Ureter (tissue), 1 donor: ENCODE measurements around the gene KIAA1217. TPM values are rescaled to one million over a fixed set of nuclear protein-coding genes. Genes with fewer than 3 reads are reported as not detected.

ENCODE experiments used
- DNase-seq: peaks from one replicate; pipeline ENCODE4 v3.0.0-alpha.2; 2020; ENCODE audit warnings: low spot score
- total RNA-seq: library from RNA; stranded (reverse); gene quantifications from one replicate; pipeline ENCODE4 v1.2.4, GENCODE V29; 2023
- donor health status: DM: yes; HTN: yes; CAD: no.

KIAA1217 gene
- total RNA-seq, 1 donor from 2014 or later = 108 TPM

GRCh38 chr10:24241536-24242040, 32.6 kb downstream of the KIAA1217 start:
- DNase-seq = no peak

GRCh38 chr10:24242562-24242961, 33.6 kb downstream of the KIAA1217 start:
- DNase-seq = no peak

GRCh38 chr10:24246365-24246764, 37.4 kb downstream of the KIAA1217 start:
- no peak for DNase-seq

- DNase-seq = no peak
These were observed 38.9 kb downstream of the KIAA1217 start for GRCh38 chr10:24247841-24248240.

- DNase-seq = no peak
These were observed 41.0 kb downstream of the KIAA1217 start for GRCh38 chr10:24249829-24250415.

- no peak for DNase-seq
These were observed 42.6 kb downstream of the KIAA1217 start for GRCh38 chr10:24251547-24251946.

- DNase-seq = no peak
These were observed 45.2 kb downstream of the KIAA1217 start for GRCh38 chr10:24254180-24254579.

- peak; percentile 76 for DNase-seq
These were observed 46.4 kb downstream of the KIAA1217 start for GRCh38 chr10:24255115-24255880.

- DNase-seq = peak; percentile 64
These were observed 47.0 kb downstream of the KIAA1217 start for GRCh38 chr10:24255881-24256311.

- no peak for DNase-seq
These were observed 47.7 kb downstream of the KIAA1217 start for GRCh38 chr10:24256619-24257107.

- DNase-seq = no peak
These were observed 48.6 kb downstream of the KIAA1217 start for GRCh38 chr10:24257588-24257987.

- no peak for DNase-seq
These were observed 50.6 kb downstream of the KIAA1217 start for GRCh38 chr10:24259365-24260130.

GRCh38 chr10:24261627-24262026, 52.7 kb downstream of the KIAA1217 start:
- DNase-seq = no peak

- DNase-seq = no peak
These were observed 54.1 kb downstream of the KIAA1217 start for GRCh38 chr10:24262929-24263590.

- DNase-seq = no peak
These were observed 60.5 kb downstream of the KIAA1217 start for GRCh38 chr10:24269476-24269875.

- no peak for DNase-seq
These were observed 63.4 kb downstream of the KIAA1217 start for GRCh38 chr10:24272374-24272773.

GRCh38 chr10:24277277-24277676, 68.3 kb downstream of the KIAA1217 start:
- DNase-seq = no peak

- DNase-seq = no peak
These were observed 68.8 kb downstream of the KIAA1217 start for GRCh38 chr10:24277771-24278170.

GRCh38 chr10:24278176-24278889, 69.4 kb downstream of the KIAA1217 start:
- no peak for DNase-seq

- no peak for DNase-seq
These were observed 70.2 kb downstream of the KIAA1217 start for GRCh38 chr10:24279166-24279565.
